Medulla oblongata (tissue), 1 donor: ENCODE measurements around the gene NTM.

Experiments used
- DNase-seq: peaks from one replicate; pipeline ENCODE4 v3.0.0-alpha.2; 2015; ENCODE audit errors: extremely low spot score

NTM gene

GRCh38 chr11:132256528-132257279 is 886.3 kb downstream of the NTM start:
- DNase-seq = no peak

GRCh38 chr11:132257871-132258270 is 887.5 kb downstream of the NTM start:
- peak; percentile 28 for DNase-seq

- no peak for DNase-seq
Measured at GRCh38 chr11:132258875-132259274, 888.5 kb downstream of the NTM start.

- DNase-seq = no peak
Measured at GRCh38 chr11:132260636-132261035, 890.2 kb downstream of the NTM start.

- no peak for DNase-seq
Measured at GRCh38 chr11:132263241-132263640, 892.8 kb downstream of the NTM start.

- no peak for DNase-seq
Measured at GRCh38 chr11:132263875-132264274, 893.5 kb downstream of the NTM start.

GRCh38 chr11:132264616-132265015 is 894.2 kb downstream of the NTM start:
- DNase-seq = no peak

GRCh38 chr11:132278801-132279574 is 908.6 kb downstream of the NTM start:
- peak; percentile 40 for DNase-seq

GRCh38 chr11:132284048-132284447 is 913.6 kb downstream of the NTM start:
- no peak for DNase-seq

GRCh38 chr11:132284611-132285010 is 914.2 kb downstream of the NTM start:
- DNase-seq = no peak

GRCh38 chr11:132285631-132286030 is 915.2 kb downstream of the NTM start:
- DNase-seq = no peak

- no peak for DNase-seq
Measured at GRCh38 chr11:132286106-132286505, 915.7 kb downstream of the NTM start.

GRCh38 chr11:132288036-132288435 is 917.6 kb downstream of the NTM start:
- no peak for DNase-seq

- DNase-seq = no peak
Measured at GRCh38 chr11:132289590-132290256, 919.3 kb downstream of the NTM start.

- no peak for DNase-seq
Measured at GRCh38 chr11:132293586-132293985, 923.2 kb downstream of the NTM start.

GRCh38 chr11:132296946-132297610 is 926.7 kb downstream of the NTM start:
- no peak for DNase-seq

- no peak for DNase-seq
Measured at GRCh38 chr11:132298357-132298756, 927.9 kb downstream of the NTM start.

GRCh38 chr11:132300283-132300682 is 929.9 kb downstream of the NTM start:
- peak; percentile 22 for DNase-seq

GRCh38 chr11:132301465-132301864 is 931.0 kb downstream of the NTM start:
- no peak for DNase-seq

GRCh38 chr11:132301900-132302299 is 931.5 kb downstream of the NTM start:
- DNase-seq = no peak

- no peak for DNase-seq
Measured at GRCh38 chr11:132307309-132308020, 937.0 kb downstream of the NTM start.
